GM19351 (cell line): ENCODE data around the gene OAT.
A peak's percentile ranks its signal among the peaks of the same experiment; 100 is the strongest.

Experiments
- ATAC-seq: cut with Tn5 transposase; IDR thresholded peaks from one replicate; pipeline ENCODE4 v1.9.1; 2021; ENCODE audit warnings: mild to moderate bottlenecking, moderate library complexity; ENCODE audit not compliant: unreplicated experiment

OAT gene

DNA sequence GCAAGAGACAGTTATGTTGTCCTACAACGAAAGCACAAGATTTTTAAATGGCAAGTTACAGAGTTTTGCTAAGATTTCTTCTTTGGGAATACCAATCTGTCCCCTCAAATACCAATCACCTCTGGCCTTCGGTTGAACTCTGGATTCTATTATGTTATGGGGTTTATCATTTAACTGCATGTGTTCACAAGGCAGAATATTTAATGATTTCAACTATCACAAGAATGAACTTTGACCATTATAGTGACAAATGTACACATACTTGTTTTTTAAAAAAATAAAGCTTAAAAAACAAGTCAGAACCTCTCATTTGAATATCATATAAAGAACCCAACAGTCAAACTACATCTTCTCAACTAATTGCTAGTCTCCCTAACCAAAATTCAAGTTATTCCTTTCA lies 11.3 kb downstream of the OAT start:
- ATAC-seq, result no peak

DNA sequence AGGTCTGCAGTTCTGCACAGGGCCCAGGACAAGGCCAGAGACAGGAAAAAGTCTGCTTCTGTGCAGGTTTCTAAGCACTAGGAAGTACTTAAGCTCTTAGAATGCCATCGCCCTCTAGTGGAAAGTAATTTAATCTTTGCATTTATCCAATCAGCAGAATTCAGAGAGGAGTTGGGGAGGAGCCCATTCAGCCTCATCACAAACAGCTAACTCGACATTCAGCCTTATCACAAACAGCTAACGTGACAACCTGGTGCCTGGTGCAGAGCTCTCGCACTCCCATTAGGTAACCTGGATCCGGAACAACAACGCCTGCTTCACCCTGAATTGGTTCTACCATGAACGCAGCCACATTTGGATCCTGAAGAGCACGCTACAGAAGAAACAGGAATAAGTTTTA lies 15.2 kb downstream of the OAT start:
- ATAC-seq, result peak; percentile 98

GRCh38 chr10:124402273-124402672 lies 16.4 kb downstream of the OAT start:
- no peak for ATAC-seq

GRCh38 chr10:124401633-124402032 lies 17.1 kb downstream of the OAT start:
- no peak for ATAC-seq

GRCh38 chr10:124394583-124394982 lies 24.1 kb downstream of the OAT start:
- ATAC-seq, result no peak

DNA sequence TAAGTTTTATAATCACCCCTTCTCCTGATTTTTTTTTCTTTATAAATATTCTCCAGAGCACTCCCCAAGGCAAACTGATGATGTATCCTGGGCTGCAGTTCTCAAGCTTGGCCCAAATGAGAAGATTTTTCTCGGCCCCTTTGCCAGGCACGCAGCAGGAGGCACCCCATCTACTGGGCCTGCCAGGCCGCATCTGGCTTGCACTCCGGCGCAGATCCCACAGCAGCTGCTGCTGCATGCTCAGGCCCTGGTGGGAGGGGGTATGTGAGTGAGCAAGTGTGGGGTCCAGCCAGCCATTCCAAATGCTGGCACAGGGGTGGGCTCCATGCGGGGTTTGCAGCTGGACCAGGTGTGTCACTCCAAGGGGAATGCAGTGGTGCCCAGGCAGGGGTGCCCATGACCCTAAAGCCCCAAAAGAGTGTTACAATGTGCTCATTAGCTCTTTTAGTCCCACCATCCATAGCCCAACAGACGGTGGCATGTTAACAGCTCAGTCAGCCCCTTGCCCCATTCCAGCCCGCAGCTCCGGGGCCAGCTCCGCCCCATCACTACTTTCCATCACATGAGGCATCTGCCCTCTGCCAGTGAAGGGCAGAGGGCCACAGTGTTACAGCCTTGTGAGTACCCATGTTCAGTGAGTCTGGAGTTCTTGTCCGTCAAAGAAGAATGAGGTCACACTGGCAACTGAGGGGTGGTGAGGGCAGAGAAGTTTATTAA lies 25.9 kb downstream of the OAT start:
- ATAC-seq, result no peak

GRCh38 chr10:124390471-124391187 lies 28.1 kb downstream of the OAT start:
- no peak for ATAC-seq

DNA sequence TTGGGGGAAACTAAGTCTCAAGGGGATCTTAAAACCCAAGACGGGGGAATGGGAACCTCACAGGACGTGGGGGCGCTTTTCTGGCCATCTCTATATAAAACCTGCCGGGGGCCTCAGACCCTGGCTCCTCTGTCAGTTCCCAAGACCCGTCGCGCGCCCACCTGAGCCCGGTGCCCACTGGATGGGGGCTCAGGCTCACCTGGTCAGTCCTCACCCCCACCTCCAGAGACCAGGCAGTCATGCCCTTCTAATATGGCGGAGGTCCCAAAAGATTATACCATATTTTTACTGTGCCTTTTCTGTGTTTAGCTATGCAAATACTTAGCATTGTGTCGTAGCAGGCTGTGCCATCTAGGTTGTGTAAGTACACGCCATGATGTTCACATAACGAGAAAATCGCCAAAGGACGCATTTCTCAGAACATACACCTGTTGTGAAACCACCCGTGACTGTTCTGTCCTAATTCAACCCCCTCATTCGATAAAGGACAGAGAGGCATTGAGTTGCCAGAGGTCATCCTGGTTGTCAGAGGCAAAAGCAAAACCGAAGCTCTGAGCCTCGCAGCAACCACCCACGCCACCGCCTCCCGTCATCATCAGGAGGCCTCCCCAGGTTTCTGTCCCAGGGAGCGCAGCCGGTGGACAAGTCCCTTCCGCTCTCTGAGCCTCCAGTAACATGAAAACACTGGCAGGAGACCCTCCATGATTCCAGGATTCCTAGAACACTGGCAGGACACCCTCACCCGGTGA lies 28.9 kb downstream of the OAT start:
- ATAC-seq, result no peak

DNA sequence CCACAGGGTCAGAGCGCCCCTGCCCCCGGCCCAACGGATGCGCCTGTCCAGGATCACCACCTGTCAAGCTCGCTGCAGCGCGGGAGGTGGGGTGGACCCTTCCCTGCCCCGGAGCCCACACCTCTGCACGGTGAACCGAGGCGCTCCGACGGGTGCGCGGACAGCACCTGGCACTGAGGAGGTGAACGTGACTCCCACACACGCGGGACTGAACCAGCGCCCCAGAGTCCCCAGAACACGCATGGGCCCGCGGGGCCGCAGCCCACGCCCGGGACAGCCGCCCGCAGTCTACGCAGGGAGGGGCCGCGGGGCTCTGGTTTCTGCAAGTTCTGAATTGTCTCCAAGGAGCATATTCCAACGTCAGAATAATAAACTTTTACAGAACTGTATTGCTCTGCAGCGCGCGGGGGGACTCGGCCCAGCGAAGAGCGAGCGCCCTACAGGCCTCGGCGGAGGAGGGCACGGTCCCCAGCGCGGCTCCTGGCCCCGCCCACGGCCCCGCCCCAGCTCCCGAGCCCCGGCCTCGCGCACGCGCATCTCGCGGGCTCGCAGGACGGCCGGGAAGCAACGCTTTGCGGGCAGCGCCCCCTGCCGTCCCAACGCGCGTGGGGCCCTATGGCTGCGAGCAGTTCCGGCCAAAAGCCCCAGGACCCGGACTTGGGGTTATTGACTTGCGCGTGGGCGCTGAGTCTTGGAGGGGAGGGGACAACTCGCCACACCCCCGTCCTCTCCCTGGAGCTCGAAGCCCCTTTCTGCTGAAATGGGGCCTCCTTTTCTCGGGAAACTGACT lies 29.7 kb downstream of the OAT start:
- ATAC-seq, result peak; percentile 89

DNA sequence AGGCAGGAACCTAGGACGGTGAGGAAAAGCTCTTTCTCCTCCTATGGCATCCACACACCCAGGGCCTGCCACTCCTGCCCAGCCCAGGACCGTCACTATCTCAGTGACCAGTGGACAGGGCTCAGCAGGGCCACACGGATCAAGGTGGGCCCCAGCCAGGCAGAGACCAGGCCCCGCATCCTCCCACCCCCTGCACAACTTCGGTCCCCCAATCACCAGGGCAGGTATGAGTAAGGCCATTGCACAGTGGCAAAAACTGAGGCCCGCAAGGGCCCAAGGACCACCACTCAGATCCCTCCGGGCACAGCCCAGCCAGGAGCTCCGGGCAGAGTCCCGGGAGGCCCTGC lies 30.3 kb downstream of the OAT start:
- no peak for ATAC-seq

DNA sequence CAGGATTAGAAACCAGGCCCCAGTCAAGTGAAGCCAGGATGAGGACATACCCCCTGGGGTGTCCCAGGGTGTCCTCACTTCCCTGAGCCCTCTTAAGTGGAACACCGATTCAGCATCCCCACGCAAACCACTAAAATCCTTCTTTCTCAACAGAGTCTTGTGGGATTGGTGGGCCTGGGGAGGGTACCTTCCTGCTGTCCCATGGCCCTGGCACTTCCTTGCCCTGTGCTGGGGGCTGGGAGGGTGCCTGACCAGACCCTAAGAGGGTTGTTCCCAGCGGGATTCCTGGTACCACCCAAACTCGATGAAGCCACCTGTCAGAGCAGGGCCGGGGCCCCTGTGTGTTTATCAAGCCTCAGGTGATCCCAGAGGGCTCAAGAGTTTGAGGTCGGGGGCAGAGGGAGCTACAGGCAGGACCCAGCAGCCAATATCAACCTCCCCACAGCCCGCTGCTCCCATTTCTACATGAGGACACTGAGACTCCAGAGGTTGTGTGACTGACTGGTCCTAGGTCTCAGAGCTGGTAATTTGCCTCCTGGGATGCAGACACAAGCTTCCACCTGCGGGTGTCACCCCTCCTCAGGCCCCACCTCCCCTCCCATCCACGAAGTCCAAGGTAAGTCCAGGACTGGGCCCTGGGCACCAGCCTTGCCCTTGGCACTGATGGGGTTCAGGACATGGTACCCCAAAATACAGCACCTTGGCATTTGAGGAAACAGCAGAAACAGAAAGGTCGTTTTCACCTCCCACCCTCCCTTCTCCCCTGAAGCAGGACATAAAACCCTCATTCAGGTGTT lies 31.4 kb downstream of the OAT start:
- no peak for ATAC-seq

DNA sequence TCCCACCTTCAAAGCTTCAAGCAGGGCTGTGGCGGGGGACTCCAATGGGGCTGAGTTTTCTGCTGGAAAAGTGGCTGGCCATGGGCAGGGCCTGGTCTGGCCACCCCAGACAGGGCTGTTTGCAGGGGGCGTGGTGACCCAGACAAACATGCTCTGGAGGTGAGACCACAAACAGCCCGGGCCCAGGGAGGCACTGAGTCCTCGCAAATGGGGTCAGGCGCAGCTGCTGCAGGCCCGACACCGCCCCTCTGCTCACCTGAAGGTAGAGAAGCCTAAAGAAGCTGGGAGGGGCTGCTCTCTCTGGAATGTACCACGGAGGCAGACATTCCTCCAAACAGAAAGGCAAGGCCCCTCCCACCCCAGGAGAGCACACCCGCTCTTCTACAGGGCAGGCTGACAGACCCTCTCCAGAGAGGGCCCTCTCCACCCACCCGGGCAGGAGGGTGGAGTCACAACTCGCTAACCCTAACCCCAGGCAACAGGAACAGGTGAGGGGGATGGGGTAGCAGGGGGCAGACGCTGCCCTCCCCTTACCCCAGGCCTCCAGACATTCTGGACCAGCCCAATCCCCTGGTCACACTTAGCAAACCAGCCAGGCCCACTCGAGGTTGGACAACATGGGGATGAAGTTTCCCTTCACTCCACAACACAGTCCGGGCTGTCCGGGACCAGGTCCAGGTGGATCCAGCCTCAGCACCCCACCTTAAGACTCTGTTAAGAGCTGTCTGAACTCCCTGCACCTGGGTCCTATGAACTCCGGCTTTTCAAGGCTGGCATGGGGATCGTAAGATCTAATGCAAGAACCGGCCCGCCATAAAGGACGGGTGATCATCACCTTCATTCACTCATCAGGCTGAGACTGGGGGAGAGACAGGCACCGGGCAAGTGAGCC lies 32.3 kb downstream of the OAT start:
- no peak for ATAC-seq

- no peak for ATAC-seq
Observed at GRCh38 chr10:124385627-124386185, 33.0 kb downstream of the OAT start.

- ATAC-seq, result no peak
Observed at GRCh38 chr10:124384591-124385190, 34.0 kb downstream of the OAT start.

DNA sequence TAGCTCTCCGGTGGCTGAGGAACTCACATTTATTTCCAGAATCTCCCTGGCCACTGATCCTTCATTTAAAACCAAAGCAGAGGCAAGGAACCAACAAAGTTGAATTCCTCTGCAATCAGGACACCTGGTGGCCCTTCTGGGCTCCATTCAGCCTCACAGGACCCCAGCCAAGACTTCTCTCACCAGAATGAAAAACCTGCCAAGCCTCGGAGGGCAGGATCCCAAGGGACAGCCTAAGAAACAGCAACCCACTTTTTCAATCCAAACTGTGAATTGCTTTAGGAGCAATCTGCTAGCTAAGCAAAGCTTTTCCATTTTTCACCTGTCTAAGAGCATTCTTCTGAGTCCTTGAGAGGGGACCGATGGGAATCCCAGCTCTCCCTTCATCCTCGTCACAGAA lies 34.6 kb downstream of the OAT start:
- no peak for ATAC-seq

- no peak for ATAC-seq
Observed at GRCh38 chr10:124383496-124383895, 35.2 kb downstream of the OAT start.

DNA sequence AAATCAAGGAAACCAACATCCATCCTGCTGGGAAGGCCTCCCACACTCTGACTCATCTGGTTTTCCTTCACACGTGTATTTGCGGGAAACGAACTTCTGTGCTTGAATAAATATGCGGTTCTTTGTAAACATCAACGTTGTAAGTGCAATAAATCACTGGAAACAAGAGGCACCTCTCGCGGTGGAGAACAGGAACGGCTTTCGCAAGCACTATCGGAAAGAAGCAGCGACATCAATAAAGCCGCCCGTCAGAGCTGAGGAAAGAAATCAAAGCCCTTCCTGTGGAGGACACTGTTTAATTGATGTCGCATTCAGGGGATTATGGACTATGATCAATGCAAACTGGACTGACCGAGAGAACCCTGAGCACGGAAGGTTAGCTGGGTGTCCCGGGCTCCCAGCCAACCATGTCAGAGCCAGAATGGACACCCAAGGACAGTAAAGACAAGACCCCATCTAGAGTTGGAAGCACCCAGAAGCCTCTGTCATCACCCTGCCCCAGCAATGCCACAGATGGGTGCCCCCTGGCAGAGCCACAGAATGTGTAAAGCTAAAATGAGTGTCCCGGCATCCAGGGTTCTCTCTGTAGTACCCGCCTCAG lies 37.6 kb downstream of the OAT start:
- no peak for ATAC-seq

DNA sequence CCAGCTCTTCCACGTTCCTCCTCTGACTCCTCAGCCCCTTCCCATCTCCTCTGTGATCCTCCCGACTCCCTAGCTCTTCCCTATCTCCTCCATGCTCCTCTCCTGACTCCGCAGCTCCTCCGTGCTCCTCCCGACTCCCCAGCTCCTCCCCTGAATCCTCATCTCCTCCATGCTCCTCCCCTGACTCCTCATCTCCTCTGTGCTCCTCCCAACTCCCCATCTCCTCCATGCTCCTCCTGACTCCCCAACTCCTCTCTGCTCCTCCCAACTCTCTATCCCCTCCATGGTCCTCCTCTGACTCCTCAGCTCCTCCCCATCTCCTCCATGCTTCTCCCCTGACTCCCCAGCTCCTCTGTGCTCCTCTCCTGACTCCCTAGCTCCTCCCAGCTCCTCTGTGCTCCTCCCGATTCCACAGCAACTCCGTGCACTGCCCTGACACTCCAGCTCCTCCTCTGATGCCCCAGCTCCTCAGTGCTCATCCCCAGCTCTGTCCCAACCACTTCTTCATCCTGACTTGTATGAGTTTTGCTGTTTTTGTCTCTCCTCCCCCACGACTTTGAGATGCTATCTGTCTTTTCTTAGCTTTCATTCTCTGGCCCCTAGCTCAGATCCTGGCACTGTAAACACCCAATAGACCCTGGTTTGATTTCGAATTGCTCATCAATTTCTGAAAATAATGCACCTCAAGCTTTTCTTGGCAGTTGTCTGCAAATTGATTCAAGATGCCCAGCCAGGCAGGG lies 38.3 kb downstream of the OAT start:
- no peak for ATAC-seq
